WTC11 (cell line): Measurements from ENCODE around the gene RPS6KA4. TPM values are rescaled to one million over a fixed set of nuclear protein-coding genes. Genes with fewer than 3 reads are reported as not detected.

ENCODE experiments used
- ATAC-seq: fragments of 200-7000 bp; cut with Tn5 transposase; 2 replicates; pipeline ENCODE4 v1.10.0; 2021; ENCODE audit warnings: mild to moderate bottlenecking, moderate library complexity
- CTCF ChIA-PET: fragments of 300-600 bp; sonication (Branson Sonifier 250); formaldehyde crosslinking; loops from one replicate; lab custom pipeline; 2021; ENCODE audit warnings: antibody characterized with exemption; lab: Charles Lee
- POLR2A ChIA-PET: fragments of 350-600 bp; sonication (Branson Sonifier 250); formaldehyde crosslinking; loops from one replicate; lab custom pipeline; 2021; ENCODE audit warnings: antibody characterized with exemption; lab: Charles Lee
- DNase-seq: peaks from one replicate; pipeline ENCODE4 v3.0.0; 2021; ENCODE audit warnings: low spot score
- H3K27ac Mint-ChIP-seq: 2 replicates; pipeline ENCODE4 v1.8.0; 2021; ENCODE audit warnings: mixed read lengths
- H3K27me3 Mint-ChIP-seq: 2 replicates; pipeline ENCODE4 v1.8.0; 2021; ENCODE audit warnings: low read depth, mild to moderate bottlenecking, moderate library complexity, mixed read lengths
- H3K36me3 Mint-ChIP-seq: 2 replicates; pipeline ENCODE4 v1.8.0; 2021; ENCODE audit warnings: mixed read lengths
- H3K4me1 Mint-ChIP-seq: 2 replicates; pipeline ENCODE4 v1.8.0; 2022; ENCODE audit warnings: mixed read lengths
- H3K4me3 Mint-ChIP-seq: 2 replicates; pipeline ENCODE4 v1.8.0; 2021; ENCODE audit warnings: mild to moderate bottlenecking, moderate library complexity, mixed read lengths
- H3K9me3 Mint-ChIP-seq: 2 replicates; pipeline ENCODE4 v1.8.0; 2021; ENCODE audit warnings: mixed read lengths
- CBFB ChIP-seq: sonication (generic); formaldehyde crosslinking; IDR thresholded peaks from 2 replicates; pipeline ENCODE4 v1.8.1; 2022; ENCODE audit warnings: mild to moderate bottlenecking, low read depth, missing genetic modification reagents
- E2F5 ChIP-seq: sonication (generic); formaldehyde crosslinking; IDR thresholded peaks from 2 replicates; pipeline ENCODE4 v1.8.1; 2022; ENCODE audit warnings: mild to moderate bottlenecking, moderate library complexity, missing genetic modification reagents
- EMX1 ChIP-seq: fragments of 250-450 bp; sonication (Bioruptor Pico); IDR thresholded peaks from 2 replicates; pipeline ENCODE4 v1.8.0; 2021; ENCODE audit warnings: mild to moderate bottlenecking
- ETV6 ChIP-seq: sonication (generic); formaldehyde crosslinking; IDR thresholded peaks from 2 replicates; pipeline ENCODE4 v1.8.1; 2022; ENCODE audit warnings: mild to moderate bottlenecking, missing genetic modification reagents
- MYBL2 ChIP-seq: sonication (generic); formaldehyde crosslinking; IDR thresholded peaks from 2 replicates; pipeline ENCODE4 v1.8.1; 2023; ENCODE audit warnings: mild to moderate bottlenecking, moderate library complexity, missing genetic modification reagents
- NFATC4 ChIP-seq: fragments of 250-450 bp; sonication (Bioruptor Pico); IDR thresholded peaks from 2 replicates; pipeline ENCODE4 v1.9.0; 2021; ENCODE audit warnings: mild to moderate bottlenecking
- NR3C1 ChIP-seq: sonication (generic); formaldehyde crosslinking; conservative IDR thresholded peaks from 2 replicates; pipeline ENCODE4 v1.8.1; 2023; ENCODE audit warnings: low read depth, mild to moderate bottlenecking, missing genetic modification reagents
- SMAD3 ChIP-seq: sonication (generic); formaldehyde crosslinking; IDR thresholded peaks from 2 replicates; pipeline ENCODE4 v1.8.0; 2022; ENCODE audit warnings: missing genetic modification reagents, mild to moderate bottlenecking, borderline replicate concordance
- SP1 ChIP-seq: sonication (generic); formaldehyde crosslinking; conservative IDR thresholded peaks from 2 replicates; pipeline ENCODE4 v1.8.1; 2022; ENCODE audit warnings: missing genetic modification reagents
- TP53 ChIP-seq: sonication (generic); formaldehyde crosslinking; IDR thresholded peaks from 2 replicates; pipeline ENCODE4 v1.8.1; 2023; ENCODE audit warnings: mild to moderate bottlenecking, missing genetic modification reagents
- ZNF219 ChIP-seq: sonication (generic); formaldehyde crosslinking; IDR thresholded peaks from 2 replicates; pipeline ENCODE4 v1.8.0; 2023; ENCODE audit warnings: missing genetic modification reagents, mild to moderate bottlenecking, borderline replicate concordance
- ZNF232 ChIP-seq: sonication (generic); formaldehyde crosslinking; IDR thresholded peaks from 2 replicates; pipeline ENCODE4 v1.8.0; 2022; ENCODE audit warnings: mild to moderate bottlenecking, missing genetic modification reagents
- ZNF317 ChIP-seq: sonication (generic); formaldehyde crosslinking; IDR thresholded peaks from 2 replicates; pipeline ENCODE4 v1.8.1; 2023; ENCODE audit warnings: low read depth, mild to moderate bottlenecking, moderate library complexity, missing genetic modification reagents, borderline replicate concordance
- ZNF416 ChIP-seq: fragments of 250-450 bp; sonication (Bioruptor Pico); IDR thresholded peaks from 2 replicates; pipeline ENCODE4 v1.9.0; 2021; ENCODE audit warnings: mild to moderate bottlenecking, inconsistent platforms
- ZNF423 ChIP-seq: fragments of 250-450 bp; sonication (Bioruptor Pico); IDR thresholded peaks from 2 replicates; pipeline ENCODE4 v2.1.2; 2022; ENCODE audit warnings: mild to moderate bottlenecking, moderate library complexity
- total RNA-seq: library from RNA; stranded (reverse); gene quantifications from 3 replicates; pipeline ENCODE4 v1.2.3, GENCODE V29; 2021
- TF ChIP-seq, protein P1 (sequence below): sonication (generic); formaldehyde crosslinking; IDR thresholded peaks from 2 replicates; pipeline ENCODE4 v1.8.1; 2023; ENCODE audit warnings: mild to moderate bottlenecking, missing genetic modification reagents
- TF ChIP-seq, protein P2 (sequence below): fragments of 250-450 bp; sonication (Bioruptor Pico); IDR thresholded peaks from 2 replicates; pipeline ENCODE4 v2.1.2; 2022; ENCODE audit warnings: mild to moderate bottlenecking, moderate library complexity
- TF ChIP-seq, protein P3 (sequence below): fragments of 250-450 bp; sonication (Bioruptor Pico); conservative IDR thresholded peaks from 2 replicates; pipeline ENCODE4 v1.9.0; 2021; ENCODE audit warnings: mild to moderate bottlenecking
- TF ChIP-seq, protein P4 (sequence below): sonication (generic); formaldehyde crosslinking; IDR thresholded peaks from 2 replicates; pipeline ENCODE4 v1.8.0; 2022; ENCODE audit warnings: missing genetic modification reagents
- TF ChIP-seq, protein P5 (sequence below): sonication (generic); formaldehyde crosslinking; IDR thresholded peaks from 2 replicates; pipeline ENCODE4 v1.8.1; 2022; ENCODE audit warnings: mild to moderate bottlenecking, missing genetic modification reagents, moderate library complexity, borderline replicate concordance

The RPS6KA4 gene
- total RNA-seq, 1 experiment from 2014 or later = 16.8 TPM

- TF ChIP-seq ZNF416 (CRISPR knock-in tag) (no peak), TP53 (no peak), ZNF219 (CRISPR knock-in tag) (no peak), ZNF423 (CRISPR knock-in tag) (no peak), CBFB (CRISPR knock-in tag) (no peak), E2F5 (CRISPR knock-in tag) (no peak), NR3C1 (CRISPR knock-in tag) (no peak)
- TF ChIP-seq, protein P1, sequence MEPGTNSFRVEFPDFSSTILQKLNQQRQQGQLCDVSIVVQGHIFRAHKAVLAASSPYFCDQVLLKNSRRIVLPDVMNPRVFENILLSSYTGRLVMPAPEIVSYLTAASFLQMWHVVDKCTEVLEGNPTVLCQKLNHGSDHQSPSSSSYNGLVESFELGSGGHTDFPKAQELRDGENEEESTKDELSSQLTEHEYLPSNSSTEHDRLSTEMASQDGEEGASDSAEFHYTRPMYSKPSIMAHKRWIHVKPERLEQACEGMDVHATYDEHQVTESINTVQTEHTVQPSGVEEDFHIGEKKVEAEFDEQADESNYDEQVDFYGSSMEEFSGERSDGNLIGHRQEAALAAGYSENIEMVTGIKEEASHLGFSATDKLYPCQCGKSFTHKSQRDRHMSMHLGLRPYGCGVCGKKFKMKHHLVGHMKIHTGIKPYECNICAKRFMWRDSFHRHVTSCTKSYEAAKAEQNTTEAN = no peak
Measured at GRCh38 chr11:64339754-64340408, 19.1 kb upstream of the RPS6KA4 start, which contains the start of gene CCDC88B (continued).

DNA sequence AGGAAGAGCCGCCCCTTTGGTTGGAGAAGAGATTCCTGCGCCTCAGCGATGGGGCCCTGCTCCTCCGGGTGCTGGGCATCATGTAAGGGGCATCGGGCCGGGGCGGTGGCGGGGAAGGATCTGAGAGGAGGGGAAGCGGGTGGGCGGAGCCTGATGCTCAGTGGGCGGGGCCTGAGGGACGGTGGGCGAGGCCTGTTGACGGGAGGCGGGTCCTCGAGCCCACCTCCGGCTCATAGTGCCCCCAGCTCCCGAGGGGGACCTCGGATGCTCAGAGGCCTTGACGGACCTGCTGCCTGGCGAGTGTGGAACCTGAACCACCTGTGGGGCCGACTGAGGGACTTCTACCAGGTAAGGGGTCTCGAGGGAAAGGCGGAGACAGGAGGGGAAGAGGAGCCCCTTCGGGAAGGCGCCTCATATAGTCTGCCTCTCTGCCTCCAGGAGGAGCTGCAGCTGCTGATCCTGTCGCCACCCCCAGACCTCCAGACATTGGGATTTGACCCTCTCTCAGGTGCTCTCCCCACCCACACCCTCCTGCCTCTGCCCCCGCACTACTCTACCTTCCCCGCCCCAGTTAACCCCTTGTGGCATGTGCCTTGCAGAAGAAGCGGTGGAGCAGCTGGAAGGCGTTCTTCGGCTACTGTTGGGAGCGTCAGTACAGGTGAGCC lies 18.2 kb upstream of the RPS6KA4 start:
- peak; percentile 68 for ATAC-seq
- no peaks in the 10 kb centered on the region for H3K9me3 Mint-ChIP-seq
- H3K36me3 Mint-ChIP-seq = no peaks in the 10 kb centered on the region
- DNase-seq = peak; percentile 94
- CTCF ChIA-PET = interaction anchor here (0.7 to 13.9 kb wide), 35 partner anchors 9 to 462 kb away, joined by 3 to 437 read pairs (median 7); partner anchors contain the start of genes CATSPERZ, MAP4K2, PLCB3 and PRDX5
- POLR2A ChIA-PET = interaction anchor here (0.9 to 2.2 kb wide), 7 partner anchors 12 to 438 kb away, joined by 3 to 11 read pairs (median 5); partner anchors contain the start of genes PRDX5, SF1 and TRMT112
- TF ChIP-seq MYBL2 = no peak
- 0 out of 2 replicates have a peak, but pooled peaks have one; percentile 30 for TF ChIP-seq SP1
- TF ChIP-seq, protein P2, sequence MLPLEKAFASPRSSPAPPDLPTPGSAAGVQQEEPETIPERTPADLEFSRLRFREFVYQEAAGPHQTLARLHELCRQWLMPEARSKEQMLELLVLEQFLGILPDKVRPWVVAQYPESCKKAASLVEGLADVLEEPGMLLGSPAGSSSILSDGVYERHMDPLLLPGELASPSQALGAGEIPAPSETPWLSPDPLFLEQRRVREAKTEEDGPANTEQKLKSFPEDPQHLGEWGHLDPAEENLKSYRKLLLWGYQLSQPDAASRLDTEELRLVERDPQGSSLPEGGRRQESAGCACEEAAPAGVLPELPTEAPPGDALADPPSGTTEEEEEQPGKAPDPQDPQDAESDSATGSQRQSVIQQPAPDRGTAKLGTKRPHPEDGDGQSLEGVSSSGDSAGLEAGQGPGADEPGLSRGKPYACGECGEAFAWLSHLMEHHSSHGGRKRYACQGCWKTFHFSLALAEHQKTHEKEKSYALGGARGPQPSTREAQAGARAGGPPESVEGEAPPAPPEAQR (CRISPR knock-in tag) = no peak
- TF ChIP-seq SMAD3 = no peak
- TF ChIP-seq, protein P3, sequence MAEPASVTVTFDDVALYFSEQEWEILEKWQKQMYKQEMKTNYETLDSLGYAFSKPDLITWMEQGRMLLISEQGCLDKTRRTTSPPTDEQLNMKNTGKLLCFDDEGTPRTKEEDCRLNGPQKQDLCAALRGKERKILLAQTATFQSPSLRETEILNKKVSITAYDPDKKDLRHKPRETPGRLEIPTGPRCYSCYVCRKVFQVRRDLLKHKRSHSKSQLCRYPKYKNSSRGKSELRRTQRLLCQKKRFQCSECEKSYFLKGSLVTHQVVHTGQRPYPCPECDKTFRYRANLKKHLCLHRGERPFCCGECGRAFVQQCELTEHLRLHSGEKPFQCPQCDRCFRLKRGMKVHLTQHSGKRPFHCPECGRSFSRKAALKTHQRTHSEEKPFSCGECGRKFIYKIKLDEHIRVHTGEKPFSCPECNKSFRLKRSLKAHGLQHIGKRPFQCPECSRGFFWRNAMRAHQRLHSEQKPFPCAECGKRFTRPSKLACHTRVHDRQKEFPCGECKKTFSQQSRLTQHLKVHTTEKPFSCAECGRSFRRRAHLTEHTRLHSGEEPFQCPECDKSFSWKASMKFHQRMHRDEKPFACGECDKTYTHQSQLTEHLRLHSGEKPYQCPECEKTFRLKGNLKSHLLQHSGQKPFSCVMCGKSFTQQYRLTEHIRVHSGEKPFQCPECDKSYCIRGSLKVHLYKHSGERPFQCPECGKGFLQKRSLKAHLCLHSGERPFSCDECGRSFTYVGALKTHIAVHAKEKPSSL (CRISPR knock-in tag) = no peak
- 0 out of 2 replicates have a peak, but pooled peaks have one; percentile 43 for TF ChIP-seq ZNF232 (CRISPR knock-in tag)
- TF ChIP-seq, protein P4, sequence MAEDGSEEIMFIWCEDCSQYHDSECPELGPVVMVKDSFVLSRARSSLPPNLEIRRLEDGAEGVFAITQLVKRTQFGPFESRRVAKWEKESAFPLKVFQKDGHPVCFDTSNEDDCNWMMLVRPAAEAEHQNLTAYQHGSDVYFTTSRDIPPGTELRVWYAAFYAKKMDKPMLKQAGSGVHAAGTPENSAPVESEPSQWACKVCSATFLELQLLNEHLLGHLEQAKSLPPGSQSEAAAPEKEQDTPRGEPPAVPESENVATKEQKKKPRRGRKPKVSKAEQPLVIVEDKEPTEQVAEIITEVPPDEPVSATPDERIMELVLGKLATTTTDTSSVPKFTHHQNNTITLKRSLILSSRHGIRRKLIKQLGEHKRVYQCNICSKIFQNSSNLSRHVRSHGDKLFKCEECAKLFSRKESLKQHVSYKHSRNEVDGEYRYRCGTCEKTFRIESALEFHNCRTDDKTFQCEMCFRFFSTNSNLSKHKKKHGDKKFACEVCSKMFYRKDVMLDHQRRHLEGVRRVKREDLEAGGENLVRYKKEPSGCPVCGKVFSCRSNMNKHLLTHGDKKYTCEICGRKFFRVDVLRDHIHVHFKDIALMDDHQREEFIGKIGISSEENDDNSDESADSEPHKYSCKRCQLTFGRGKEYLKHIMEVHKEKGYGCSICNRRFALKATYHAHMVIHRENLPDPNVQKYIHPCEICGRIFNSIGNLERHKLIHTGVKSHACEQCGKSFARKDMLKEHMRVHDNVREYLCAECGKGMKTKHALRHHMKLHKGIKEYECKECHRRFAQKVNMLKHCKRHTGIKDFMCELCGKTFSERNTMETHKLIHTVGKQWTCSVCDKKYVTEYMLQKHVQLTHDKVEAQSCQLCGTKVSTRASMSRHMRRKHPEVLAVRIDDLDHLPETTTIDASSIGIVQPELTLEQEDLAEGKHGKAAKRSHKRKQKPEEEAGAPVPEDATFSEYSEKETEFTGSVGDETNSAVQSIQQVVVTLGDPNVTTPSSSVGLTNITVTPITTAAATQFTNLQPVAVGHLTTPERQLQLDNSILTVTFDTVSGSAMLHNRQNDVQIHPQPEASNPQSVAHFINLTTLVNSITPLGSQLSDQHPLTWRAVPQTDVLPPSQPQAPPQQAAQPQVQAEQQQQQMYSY (CRISPR knock-in tag) = no peak
- TF ChIP-seq ZNF317 = no peak
- TF ChIP-seq ETV6 (CRISPR knock-in tag) = no peak
- TF ChIP-seq NFATC4 (CRISPR knock-in tag) = no peak
- no peak for TF ChIP-seq EMX1 (CRISPR knock-in tag)
- TF ChIP-seq, protein P5, sequence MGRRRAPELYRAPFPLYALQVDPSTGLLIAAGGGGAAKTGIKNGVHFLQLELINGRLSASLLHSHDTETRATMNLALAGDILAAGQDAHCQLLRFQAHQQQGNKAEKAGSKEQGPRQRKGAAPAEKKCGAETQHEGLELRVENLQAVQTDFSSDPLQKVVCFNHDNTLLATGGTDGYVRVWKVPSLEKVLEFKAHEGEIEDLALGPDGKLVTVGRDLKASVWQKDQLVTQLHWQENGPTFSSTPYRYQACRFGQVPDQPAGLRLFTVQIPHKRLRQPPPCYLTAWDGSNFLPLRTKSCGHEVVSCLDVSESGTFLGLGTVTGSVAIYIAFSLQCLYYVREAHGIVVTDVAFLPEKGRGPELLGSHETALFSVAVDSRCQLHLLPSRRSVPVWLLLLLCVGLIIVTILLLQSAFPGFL (CRISPR knock-in tag) = no peak
- H3K4me3 Mint-ChIP-seq = peak overlapping the region; percentile 69
- H3K27ac Mint-ChIP-seq = no peak overlapping the region; the same call in none of the 2 replicates
- peaks cover 30% of the 10 kb centered on the region for H3K27me3 Mint-ChIP-seq
- H3K4me1 Mint-ChIP-seq = peaks cover 20% of the 10 kb centered on the region
